ENCODE data around the gene MSI2.

Gene MSI2

GRCh38 chr17:57527221-57528057, 271.1 kb downstream of the MSI2 start:
- Histone ChIP-seq H3K36me3 (ENCODE audit: control insufficient read depth, insufficient read depth, low read length) (no peaks in the 10 kb centered on the region), H3K4me3 (ENCODE audit: low read length) (no peak overlapping the region), H3K9me3 (ENCODE audit: control insufficient read depth, low read length) (no peaks in the 10 kb centered on the region), H3K4me1 (ENCODE audit: control insufficient read depth, insufficient read depth, low read length) (peaks cover 34% of the 10 kb centered on the region), H3K9ac (ENCODE audit: low read length) (no peak overlapping the region), H3K27me3 (ENCODE audit: control insufficient read depth, insufficient read depth, low read length) (no peaks in the 10 kb centered on the region)

GRCh38 chr17:57528058-57528451, 271.7 kb downstream of the MSI2 start:
- no peaks in the 10 kb centered on the region for H3K9me3 ChIP-seq (ENCODE audit: control insufficient read depth, low read length)
- H3K4me3 ChIP-seq (ENCODE audit: low read length) = no peak overlapping the region
- H3K36me3 ChIP-seq (ENCODE audit: control insufficient read depth, insufficient read depth, low read length) = no peaks in the 10 kb centered on the region
- no peak overlapping the region for H3K9ac ChIP-seq (ENCODE audit: low read length)
- H3K4me1 ChIP-seq (ENCODE audit: control insufficient read depth, insufficient read depth, low read length) = peaks cover 33% of the 10 kb centered on the region
- no peaks in the 10 kb centered on the region for H3K27me3 ChIP-seq (ENCODE audit: control insufficient read depth, insufficient read depth, low read length)

- Histone ChIP-seq H3K9me3 (ENCODE audit: control insufficient read depth, low read length) (no peaks in the 10 kb centered on the region), H3K36me3 (ENCODE audit: control insufficient read depth, insufficient read depth, low read length) (no peaks in the 10 kb centered on the region), H3K27me3 (ENCODE audit: control insufficient read depth, insufficient read depth, low read length) (no peaks in the 10 kb centered on the region), H3K9ac (ENCODE audit: low read length) (no peak overlapping the region), H3K4me3 (ENCODE audit: low read length) (no peak overlapping the region), H3K4me1 (ENCODE audit: control insufficient read depth, insufficient read depth, low read length) (peaks cover 24% of the 10 kb centered on the region)
Measured at GRCh38 chr17:57530026-57530425, 273.7 kb downstream of the MSI2 start.

- Histone ChIP-seq H3K9me3 (ENCODE audit: control insufficient read depth, low read length) (no peaks in the 10 kb centered on the region), H3K4me1 (ENCODE audit: control insufficient read depth, insufficient read depth, low read length) (peaks cover 24% of the 10 kb centered on the region), H3K27me3 (ENCODE audit: control insufficient read depth, insufficient read depth, low read length) (no peaks in the 10 kb centered on the region), H3K9ac (ENCODE audit: low read length) (no peak overlapping the region), H3K4me3 (ENCODE audit: low read length) (no peak overlapping the region), H3K36me3 (ENCODE audit: control insufficient read depth, insufficient read depth, low read length) (no peaks in the 10 kb centered on the region)
Measured at GRCh38 chr17:57530508-57530907, 274.2 kb downstream of the MSI2 start.

- H3K4me3 ChIP-seq (ENCODE audit: low read length) = no peak overlapping the region
- H3K9ac ChIP-seq (ENCODE audit: low read length) = no peak overlapping the region
- H3K27me3 ChIP-seq (ENCODE audit: control insufficient read depth, insufficient read depth, low read length) = no peaks in the 10 kb centered on the region
- H3K4me1 ChIP-seq (ENCODE audit: control insufficient read depth, insufficient read depth, low read length) = peaks cover 24% of the 10 kb centered on the region
- no peaks in the 10 kb centered on the region for H3K36me3 ChIP-seq (ENCODE audit: control insufficient read depth, insufficient read depth, low read length)
- no peaks in the 10 kb centered on the region for H3K9me3 ChIP-seq (ENCODE audit: control insufficient read depth, low read length)
Measured at GRCh38 chr17:57531078-57531477, 274.8 kb downstream of the MSI2 start.

- Histone ChIP-seq H3K4me3 (ENCODE audit: low read length) (no peak overlapping the region), H3K4me1 (ENCODE audit: control insufficient read depth, insufficient read depth, low read length) (peaks cover 24% of the 10 kb centered on the region), H3K27me3 (ENCODE audit: control insufficient read depth, insufficient read depth, low read length) (no peaks in the 10 kb centered on the region), H3K9me3 (ENCODE audit: control insufficient read depth, low read length) (no peaks in the 10 kb centered on the region), H3K9ac (ENCODE audit: low read length) (no peak overlapping the region), H3K36me3 (ENCODE audit: control insufficient read depth, insufficient read depth, low read length) (no peaks in the 10 kb centered on the region)
Measured at GRCh38 chr17:57531648-57532504, 275.6 kb downstream of the MSI2 start.

GRCh38 chr17:57532556-57532955, 276.2 kb downstream of the MSI2 start:
- peaks cover 24% of the 10 kb centered on the region for H3K4me1 ChIP-seq (ENCODE audit: control insufficient read depth, insufficient read depth, low read length)
- no peak overlapping the region for H3K9ac ChIP-seq (ENCODE audit: low read length)
- no peaks in the 10 kb centered on the region for H3K27me3 ChIP-seq (ENCODE audit: control insufficient read depth, insufficient read depth, low read length)
- H3K9me3 ChIP-seq (ENCODE audit: control insufficient read depth, low read length) = no peaks in the 10 kb centered on the region
- H3K4me3 ChIP-seq (ENCODE audit: low read length) = no peak overlapping the region
- no peaks in the 10 kb centered on the region for H3K36me3 ChIP-seq (ENCODE audit: control insufficient read depth, insufficient read depth, low read length)

- Histone ChIP-seq H3K4me1 (ENCODE audit: control insufficient read depth, insufficient read depth, low read length) (peaks cover 25% of the 10 kb centered on the region), H3K9me3 (ENCODE audit: control insufficient read depth, low read length) (no peaks in the 10 kb centered on the region), H3K9ac (ENCODE audit: low read length) (no peak overlapping the region), H3K36me3 (ENCODE audit: control insufficient read depth, insufficient read depth, low read length) (no peaks in the 10 kb centered on the region), H3K27me3 (ENCODE audit: control insufficient read depth, insufficient read depth, low read length) (no peaks in the 10 kb centered on the region), H3K4me3 (ENCODE audit: low read length) (no peak overlapping the region)
Measured at GRCh38 chr17:57532966-57533365, 276.6 kb downstream of the MSI2 start.

GRCh38 chr17:57533684-57534305, 277.5 kb downstream of the MSI2 start:
- no peak overlapping the region for H3K4me3 ChIP-seq (ENCODE audit: low read length)
- H3K9me3 ChIP-seq (ENCODE audit: control insufficient read depth, low read length) = no peaks in the 10 kb centered on the region
- no peak overlapping the region for H3K9ac ChIP-seq (ENCODE audit: low read length)
- peaks cover 27% of the 10 kb centered on the region for H3K4me1 ChIP-seq (ENCODE audit: control insufficient read depth, insufficient read depth, low read length)
- no peaks in the 10 kb centered on the region for H3K36me3 ChIP-seq (ENCODE audit: control insufficient read depth, insufficient read depth, low read length)
- no peaks in the 10 kb centered on the region for H3K27me3 ChIP-seq (ENCODE audit: control insufficient read depth, insufficient read depth, low read length)

GRCh38 chr17:57534863-57535248, 278.5 kb downstream of the MSI2 start:
- no peaks in the 10 kb centered on the region for H3K9me3 ChIP-seq (ENCODE audit: control insufficient read depth, low read length)
- no peaks in the 10 kb centered on the region for H3K36me3 ChIP-seq (ENCODE audit: control insufficient read depth, insufficient read depth, low read length)
- H3K4me3 ChIP-seq (ENCODE audit: low read length) = no peak overlapping the region
- H3K4me1 ChIP-seq (ENCODE audit: control insufficient read depth, insufficient read depth, low read length) = peaks cover 27% of the 10 kb centered on the region
- H3K27me3 ChIP-seq (ENCODE audit: control insufficient read depth, insufficient read depth, low read length) = no peaks in the 10 kb centered on the region
- no peak overlapping the region for H3K9ac ChIP-seq (ENCODE audit: low read length)

- Histone ChIP-seq H3K9ac (ENCODE audit: low read length) (no peak overlapping the region), H3K4me1 (ENCODE audit: control insufficient read depth, insufficient read depth, low read length) (peaks cover 27% of the 10 kb centered on the region), H3K9me3 (ENCODE audit: control insufficient read depth, low read length) (no peaks in the 10 kb centered on the region), H3K4me3 (ENCODE audit: low read length) (no peak overlapping the region), H3K36me3 (ENCODE audit: control insufficient read depth, insufficient read depth, low read length) (no peaks in the 10 kb centered on the region), H3K27me3 (ENCODE audit: control insufficient read depth, insufficient read depth, low read length) (no peaks in the 10 kb centered on the region)
Measured at GRCh38 chr17:57535249-57535966, 279.1 kb downstream of the MSI2 start.
